GM18867 (cell line): ENCODE results near the gene MCM9.

Experiments
- ATAC-seq: cut with Tn5 transposase; IDR thresholded peaks from one replicate; pipeline ENCODE4 v1.9.1; 2021; ENCODE audit warnings: mild to moderate bottlenecking, moderate library complexity; ENCODE audit not compliant: unreplicated experiment

MCM9 gene

GRCh38 chr6:118933855-118934460 is 1.0 kb downstream of the MCM9 start:
- peak; percentile 0 for ATAC-seq

GRCh38 chr6:118932421-118932820 is 2.5 kb downstream of the MCM9 start:
- ATAC-seq, result no peak

GRCh38 chr6:118931436-118931835 is 3.5 kb downstream of the MCM9 start:
- ATAC-seq, result no peak

GRCh38 chr6:118930680-118931079 is 4.3 kb downstream of the MCM9 start:
- no peak for ATAC-seq

GRCh38 chr6:118923035-118923434 is 11.9 kb downstream of the MCM9 start:
- no peak for ATAC-seq

- ATAC-seq, result no peak
Observed at GRCh38 chr6:118921084-118921483, 13.9 kb downstream of the MCM9 start.

GRCh38 chr6:118918329-118918725 is 16.6 kb downstream of the MCM9 start:
- ATAC-seq, result no peak

GRCh38 chr6:118917546-118918328 is 17.2 kb downstream of the MCM9 start:
- no peak for ATAC-seq

GRCh38 chr6:118914598-118914997 is 20.4 kb downstream of the MCM9 start:
- ATAC-seq, result no peak

- ATAC-seq, result no peak
Observed at GRCh38 chr6:118913161-118913560, 21.8 kb downstream of the MCM9 start.

- ATAC-seq, result no peak
Observed at GRCh38 chr6:118912646-118913045, 22.3 kb downstream of the MCM9 start.

- ATAC-seq, result no peak
Observed at GRCh38 chr6:118908441-118908840, 26.5 kb downstream of the MCM9 start.

- no peak for ATAC-seq
Observed at GRCh38 chr6:118905851-118906250, 29.1 kb downstream of the MCM9 start.

- no peak for ATAC-seq
Observed at GRCh38 chr6:118905084-118905483, 29.9 kb downstream of the MCM9 start.

GRCh38 chr6:118903691-118904090 is 31.3 kb downstream of the MCM9 start:
- no peak for ATAC-seq

- ATAC-seq, result no peak
Observed at GRCh38 chr6:118903138-118903537, 31.8 kb downstream of the MCM9 start.

- no peak for ATAC-seq
Observed at GRCh38 chr6:118902726-118903125, 32.2 kb downstream of the MCM9 start.

GRCh38 chr6:118899948-118900347 is 35.0 kb downstream of the MCM9 start:
- no peak for ATAC-seq

GRCh38 chr6:118897386-118897785 is 37.6 kb downstream of the MCM9 start:
- ATAC-seq, result no peak

GRCh38 chr6:118896339-118897136 is 38.4 kb downstream of the MCM9 start:
- ATAC-seq, result peak; percentile 22

GRCh38 chr6:118895859-118896258 is 39.1 kb downstream of the MCM9 start:
- ATAC-seq, result no peak

- no peak for ATAC-seq
Observed at GRCh38 chr6:118895261-118895560, 39.7 kb downstream of the MCM9 start.
